HG03103 (cell line): ENCODE measurements around the gene PTPN1.
"Not testable (repeated sequence)": the region's sequence is repeated elsewhere in the genome, so short reads cannot be mapped to it uniquely, and the experiment has no call there.

Source experiments
- ATAC-seq: cut with Tn5 transposase; IDR thresholded peaks from one replicate; pipeline ENCODE4 v1.9.1; 2021; ENCODE audit warnings: low read depth; ENCODE audit not compliant: unreplicated experiment

PTPN1 gene

DNA sequence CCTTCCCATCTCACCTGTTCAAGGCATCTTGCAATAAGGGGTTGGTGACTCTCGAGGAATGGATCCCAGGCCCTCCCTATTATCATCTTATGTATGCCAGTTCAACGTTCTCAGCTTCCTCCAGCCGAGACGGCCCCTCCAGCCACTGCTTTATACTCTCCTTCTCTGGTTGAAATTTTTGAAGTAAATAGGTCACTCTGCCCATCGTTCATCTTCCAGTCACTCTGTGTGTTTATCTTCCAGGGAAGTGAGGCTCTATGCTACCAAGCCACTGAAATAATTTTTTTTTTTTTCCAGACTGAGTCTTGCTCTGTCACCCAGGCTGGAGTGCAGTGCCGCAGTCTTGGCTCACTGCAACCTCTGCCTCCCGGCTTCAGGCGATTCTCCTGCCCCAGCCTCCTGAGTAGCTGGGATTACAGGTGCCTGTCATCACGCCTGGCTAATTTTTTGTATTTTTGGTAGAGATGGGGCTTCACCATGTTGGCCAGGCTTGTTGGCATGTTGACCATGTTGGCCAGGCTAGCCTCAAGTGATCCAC lies 17.0 kb downstream of the PTPN1 start:
- no peak for ATAC-seq

DNA sequence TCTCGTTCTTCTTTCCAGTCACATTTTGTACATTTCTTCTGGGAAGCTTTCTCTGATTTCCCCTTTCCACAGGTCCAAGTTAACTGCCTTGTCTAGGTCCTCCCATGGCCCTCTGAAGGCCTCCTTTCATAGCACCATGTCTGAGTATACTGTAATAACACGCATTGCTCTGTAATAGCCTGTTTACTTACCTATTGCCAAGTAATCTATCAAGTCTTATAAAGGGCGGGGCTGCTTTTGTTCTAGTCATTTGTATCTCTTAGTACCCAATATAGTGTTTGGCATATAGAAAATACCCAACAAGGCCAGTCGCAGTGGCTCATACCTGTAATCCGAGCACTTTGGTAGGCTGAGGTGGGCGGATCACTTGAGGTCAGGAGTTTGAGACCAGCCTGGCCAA lies 17.9 kb downstream of the PTPN1 start:
- ATAC-seq: no peak

DNA sequence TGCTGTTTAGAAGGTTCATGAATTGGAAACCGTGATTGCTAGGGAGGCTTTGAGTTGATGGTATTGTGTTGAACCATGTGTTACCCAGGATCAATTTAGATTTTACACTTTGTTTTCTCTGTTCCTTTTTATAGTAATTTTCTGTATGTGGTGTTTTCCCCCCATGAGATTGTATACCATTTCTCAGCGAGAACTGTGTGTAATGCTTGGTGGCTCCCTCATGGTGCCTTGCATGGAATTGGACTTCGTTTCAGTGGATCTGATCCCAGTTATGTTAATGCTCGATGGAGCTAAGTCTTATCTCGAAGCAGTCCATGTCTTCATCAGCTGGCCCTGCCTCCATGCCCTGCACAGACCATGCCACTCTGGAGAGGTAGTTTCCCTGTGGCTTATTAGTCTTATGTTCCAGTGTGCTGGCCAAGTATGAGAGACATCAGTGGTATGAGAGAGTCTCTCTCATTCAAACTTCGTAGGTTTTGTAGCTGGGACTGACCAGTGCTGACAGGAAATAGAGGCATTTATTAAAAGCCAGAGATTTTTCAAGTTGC lies 18.7 kb downstream of the PTPN1 start:
- ATAC-seq: no peak

DNA sequence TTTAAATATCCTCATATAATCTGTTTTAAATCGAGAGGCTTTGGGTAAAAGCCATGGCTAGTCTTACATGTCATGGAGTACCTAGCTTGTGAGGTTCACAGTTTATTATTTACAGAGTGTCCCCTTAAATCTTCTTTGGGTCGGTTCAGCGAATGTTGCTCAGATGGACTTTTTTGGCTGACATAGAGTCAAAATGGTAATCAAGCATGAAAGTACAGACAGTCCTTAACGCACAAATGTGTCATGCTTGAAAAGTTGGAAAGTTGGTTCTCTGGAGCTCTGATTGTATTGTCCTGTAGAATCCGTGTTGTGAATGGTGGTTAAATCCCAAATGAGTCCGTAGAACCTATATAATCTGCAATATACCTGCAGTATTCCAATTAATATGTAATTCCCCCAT lies 22.0 kb downstream of the PTPN1 start:
- no peak for ATAC-seq

DNA sequence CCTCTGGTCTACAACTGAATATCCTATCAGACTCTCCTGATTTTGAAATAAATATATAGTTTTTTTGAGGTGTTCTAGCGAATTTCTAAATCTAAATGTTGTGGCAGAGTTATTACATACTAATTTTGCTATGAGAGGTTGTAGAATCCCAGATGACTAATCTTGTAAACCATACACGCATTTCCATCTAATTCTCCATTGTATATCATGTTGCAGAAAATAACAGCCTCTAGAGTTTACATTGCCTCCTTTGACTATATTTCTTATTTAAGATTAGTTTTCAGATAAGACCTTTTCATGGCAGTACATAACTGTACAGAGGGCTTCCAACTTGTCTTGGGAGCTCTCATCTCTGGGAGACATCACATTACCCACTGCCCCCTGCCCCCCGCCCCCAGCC lies 22.9 kb downstream of the PTPN1 start:
- ATAC-seq: no peak

DNA sequence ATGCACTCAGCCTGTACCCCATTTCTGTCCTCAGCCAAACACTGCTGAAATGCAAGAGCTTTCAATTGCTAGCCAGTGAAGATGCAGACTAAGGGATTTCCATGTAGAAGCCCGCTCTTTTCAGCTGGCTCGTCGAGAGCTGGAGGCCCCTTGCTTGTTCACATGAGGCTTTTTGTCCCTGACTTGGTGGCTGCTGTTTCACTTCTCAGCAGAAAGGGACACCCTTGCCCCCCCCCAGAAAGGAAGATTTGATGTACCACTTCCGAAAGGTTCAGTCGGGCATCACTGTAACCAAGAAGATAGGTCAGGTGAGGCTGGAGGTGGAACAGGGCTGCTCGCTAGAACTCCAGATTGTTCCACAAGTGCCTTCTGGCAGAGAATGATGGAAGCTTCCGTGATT lies 23.3 kb downstream of the PTPN1 start:
- no peak for ATAC-seq

DNA sequence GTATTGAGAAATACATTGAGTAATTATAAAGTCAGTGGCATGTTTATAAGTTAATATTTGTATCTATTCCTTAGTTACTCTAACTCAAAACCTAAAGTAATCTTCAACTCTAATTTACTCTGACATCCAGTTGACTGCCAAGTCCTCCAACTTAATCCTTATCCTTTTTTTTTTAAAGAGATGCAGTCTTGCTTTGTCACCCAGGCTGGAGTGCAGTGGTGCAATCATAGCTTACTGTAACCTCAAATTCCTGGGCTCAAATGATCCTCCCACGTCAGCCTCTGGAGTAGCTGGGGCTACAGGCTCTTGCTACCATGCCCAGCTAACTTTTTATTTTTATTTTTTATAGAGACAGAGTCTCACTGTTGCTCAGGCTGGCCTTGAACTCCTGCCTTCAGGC lies 24.4 kb downstream of the PTPN1 start:
- ATAC-seq: no peak

DNA sequence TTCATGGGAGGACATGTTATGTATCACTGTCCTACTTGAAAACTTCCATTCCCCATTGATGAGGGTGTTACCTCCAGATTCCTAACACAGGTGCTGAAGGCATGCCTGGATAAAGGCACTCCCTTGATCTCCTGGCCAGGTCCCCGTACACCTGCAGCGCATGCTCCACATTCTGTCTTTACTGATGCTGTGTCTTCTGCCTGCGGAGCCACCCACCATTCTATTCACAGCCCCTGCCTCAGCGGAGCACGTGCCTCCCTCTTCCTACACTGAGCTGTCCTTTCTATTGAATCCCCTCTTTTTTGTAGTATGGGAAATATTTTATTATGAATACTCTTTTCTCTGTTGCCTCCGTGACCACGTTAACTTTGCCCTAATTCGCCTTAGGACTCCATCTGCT lies 25.0 kb downstream of the PTPN1 start:
- no peak for ATAC-seq

DNA sequence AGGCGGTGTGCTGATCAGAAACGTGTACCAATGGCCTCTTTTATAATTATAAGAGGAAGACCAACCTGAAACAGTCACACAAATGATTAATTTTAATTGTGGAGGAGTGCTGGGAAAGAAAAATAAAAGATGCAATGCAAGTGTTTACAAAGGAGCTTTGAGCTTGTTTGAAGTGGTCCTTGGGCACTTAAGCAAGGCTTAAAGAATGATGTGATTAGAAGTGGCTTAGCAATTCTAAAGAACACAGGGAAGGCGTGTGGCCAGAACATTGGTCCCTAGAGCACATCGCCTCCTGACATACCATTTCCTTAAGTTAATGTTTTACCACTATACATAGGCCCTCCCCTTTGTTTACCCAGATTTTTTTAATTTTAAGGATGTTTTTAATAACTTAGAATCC lies 26.1 kb downstream of the PTPN1 start:
- no peak for ATAC-seq

DNA sequence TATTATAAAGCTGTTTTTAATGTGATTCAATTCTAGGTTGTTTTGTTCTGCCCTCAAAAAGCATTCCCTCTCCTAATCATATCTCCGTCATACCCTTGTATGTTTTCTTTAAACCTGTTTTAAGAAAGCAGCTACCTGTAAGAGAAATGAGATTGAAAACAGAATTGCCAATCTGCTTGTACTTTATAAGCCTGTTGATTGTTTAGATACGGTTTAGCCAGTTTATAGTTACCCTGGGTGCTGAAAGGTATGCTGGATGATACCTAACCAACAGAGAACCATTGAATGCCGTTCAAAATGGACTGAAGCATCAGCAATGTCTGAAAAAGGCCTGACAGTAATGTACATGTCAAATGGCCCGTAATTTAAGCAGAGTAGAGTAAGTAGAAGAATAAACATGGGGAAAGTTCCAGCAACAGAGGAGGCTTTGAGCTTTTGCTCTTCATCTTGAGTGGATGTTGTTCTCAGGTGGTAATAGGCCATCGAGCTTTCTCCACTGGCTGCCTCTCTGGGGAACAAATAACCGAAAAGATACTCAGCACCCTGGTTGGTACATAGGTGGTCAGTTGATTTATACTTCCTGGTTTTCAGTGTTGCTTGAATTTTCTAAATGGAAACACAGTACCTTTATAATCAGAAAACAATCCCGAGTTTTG lies 27.5 kb downstream of the PTPN1 start:
- no peak for ATAC-seq

DNA sequence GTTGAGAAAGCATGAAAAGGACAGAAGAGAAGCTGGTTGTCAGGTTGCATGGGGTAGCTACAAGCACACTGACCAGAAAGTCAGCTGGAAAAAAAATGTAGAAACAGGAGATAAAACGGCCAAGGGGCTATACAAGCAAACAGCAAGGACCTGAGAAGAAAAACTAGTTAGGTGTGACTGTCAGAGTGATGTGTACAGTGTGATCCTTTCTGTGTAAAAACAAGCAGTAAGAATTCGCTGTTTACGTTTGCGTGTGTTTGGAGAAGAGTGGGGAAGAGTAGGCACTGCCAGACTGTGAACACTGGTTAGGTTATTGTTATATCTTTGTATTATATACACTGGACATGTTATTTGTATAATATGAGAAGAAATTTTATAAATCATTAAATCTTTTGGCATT lies 28.1 kb downstream of the PTPN1 start:
- no peak for ATAC-seq

DNA sequence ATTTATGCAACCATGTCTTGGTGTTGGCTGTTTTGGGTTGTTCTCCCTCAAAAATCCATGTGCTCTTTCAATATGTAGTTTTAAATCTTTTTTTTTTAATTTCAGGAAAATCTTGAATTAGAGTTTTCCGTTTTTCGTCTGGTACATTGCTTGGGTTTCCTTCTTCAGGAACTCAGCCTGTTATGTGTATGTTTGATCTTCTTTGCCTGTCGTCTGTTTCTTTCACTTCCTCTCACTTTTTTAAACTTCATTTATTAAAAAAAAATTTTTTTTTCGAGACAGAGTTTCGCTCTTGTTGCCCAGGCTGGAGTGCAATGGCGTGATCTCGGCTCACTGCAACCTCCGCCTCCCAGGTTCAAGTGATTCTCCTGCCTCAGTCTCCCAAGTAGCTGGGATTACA lies 29.6 kb downstream of the PTPN1 start:
- not testable (repeated sequence) for ATAC-seq

DNA sequence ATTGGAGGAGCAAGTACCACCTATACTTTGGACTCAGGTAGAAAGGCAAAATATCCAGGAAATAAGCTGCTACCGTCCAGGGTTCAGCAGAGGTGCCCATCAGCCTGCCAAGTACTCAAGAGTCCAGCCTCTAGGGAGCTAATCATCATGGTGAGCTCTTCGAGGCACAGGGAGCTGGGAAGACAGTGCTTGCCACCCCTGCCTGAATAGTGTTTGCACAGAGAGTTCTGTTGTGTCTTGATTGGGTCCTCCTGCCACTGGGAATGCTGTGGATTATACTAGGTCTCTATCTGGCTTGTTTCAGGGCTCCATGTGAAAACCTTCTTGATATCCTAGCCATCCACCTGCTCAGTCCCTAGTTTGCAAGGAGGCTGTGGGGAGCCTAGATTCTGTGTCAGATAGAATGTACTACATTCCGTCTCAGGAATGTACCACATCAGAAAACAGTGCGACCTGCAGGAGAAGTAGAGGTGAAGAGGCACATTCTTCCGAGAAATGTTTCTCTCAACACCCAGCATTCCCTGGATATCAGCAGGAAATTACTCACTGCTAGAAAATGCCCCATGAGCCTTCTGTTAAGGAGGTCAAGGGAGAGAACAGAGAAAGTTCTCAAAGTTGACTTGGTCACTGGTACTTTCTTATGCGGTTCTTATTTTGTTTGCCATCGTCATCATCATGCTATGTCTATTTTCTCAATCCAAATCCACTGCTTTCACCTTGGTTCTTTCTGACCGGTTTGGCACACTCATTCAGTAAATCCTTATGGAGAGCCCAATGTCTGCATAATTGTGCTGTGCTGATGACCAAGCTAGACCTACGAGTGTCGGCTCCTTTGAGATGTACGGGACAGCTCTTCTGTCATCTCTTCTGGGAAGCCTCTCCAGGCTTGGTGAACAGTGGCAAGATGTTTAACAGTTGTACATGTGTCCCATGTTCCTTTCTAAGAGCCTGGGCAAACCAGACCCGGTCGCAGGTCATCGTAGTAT lies 30.7 kb downstream of the PTPN1 start:
- no peak for ATAC-seq

DNA sequence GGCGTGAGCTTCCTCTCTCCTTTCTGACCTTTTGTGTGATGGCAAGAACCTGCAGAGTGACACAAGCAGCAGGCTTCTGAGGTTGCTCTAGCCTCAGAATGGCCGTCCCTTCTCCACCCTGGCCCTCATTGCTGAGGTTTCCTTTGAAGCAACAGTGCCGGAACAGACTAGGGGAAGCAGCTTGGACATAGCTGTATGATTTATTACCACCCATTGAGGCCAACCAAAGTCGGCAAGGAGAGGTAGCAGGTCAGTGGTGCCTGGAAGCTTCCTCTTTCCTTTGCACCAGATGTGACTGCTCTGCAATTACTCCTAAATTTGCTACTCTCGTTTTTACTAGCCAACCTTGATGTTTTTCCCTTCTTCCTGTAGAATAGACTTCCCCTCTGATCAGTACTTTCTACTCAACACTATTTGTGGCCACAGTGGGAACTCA lies 31.4 kb downstream of the PTPN1 start:
- no peak for ATAC-seq

DNA sequence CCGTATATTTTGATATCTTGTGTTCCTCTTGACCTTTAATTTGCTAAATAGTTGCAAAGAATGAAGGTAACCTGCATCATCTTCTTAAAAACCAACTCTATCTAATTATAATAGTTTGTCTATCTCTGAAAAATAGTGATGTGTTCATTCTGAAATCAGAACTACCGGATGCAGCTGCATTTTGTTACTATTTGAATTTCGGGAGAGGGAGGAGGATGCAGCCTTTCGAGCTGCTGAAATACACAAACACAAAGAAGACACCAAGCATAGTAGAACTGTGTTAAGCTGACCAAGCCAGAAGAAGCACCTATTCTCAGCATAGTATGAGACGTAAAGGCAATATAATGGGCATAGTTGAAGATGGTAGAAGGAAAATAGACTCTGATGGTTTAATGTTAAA lies 33.1 kb downstream of the PTPN1 start:
- no peak for ATAC-seq

DNA sequence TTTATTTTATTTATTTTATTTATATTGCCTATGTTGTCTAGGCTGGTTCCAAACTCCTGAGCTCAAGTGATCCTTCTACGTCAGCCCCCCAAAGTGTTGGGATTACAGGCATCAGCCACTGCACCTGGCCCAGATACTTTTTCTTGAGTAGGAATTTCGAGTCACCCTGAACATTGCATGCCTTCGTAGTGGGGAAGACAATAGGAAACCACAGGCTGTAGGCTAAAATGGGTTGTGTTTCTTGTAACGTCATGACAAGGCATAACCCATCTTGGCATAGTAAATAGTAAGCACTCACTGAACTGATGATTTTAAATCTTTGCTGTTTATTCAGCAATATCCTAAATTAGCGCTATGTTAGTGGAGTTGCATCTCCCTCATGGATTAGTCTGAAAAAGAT lies 34.9 kb downstream of the PTPN1 start:
- ATAC-seq: no peak

DNA sequence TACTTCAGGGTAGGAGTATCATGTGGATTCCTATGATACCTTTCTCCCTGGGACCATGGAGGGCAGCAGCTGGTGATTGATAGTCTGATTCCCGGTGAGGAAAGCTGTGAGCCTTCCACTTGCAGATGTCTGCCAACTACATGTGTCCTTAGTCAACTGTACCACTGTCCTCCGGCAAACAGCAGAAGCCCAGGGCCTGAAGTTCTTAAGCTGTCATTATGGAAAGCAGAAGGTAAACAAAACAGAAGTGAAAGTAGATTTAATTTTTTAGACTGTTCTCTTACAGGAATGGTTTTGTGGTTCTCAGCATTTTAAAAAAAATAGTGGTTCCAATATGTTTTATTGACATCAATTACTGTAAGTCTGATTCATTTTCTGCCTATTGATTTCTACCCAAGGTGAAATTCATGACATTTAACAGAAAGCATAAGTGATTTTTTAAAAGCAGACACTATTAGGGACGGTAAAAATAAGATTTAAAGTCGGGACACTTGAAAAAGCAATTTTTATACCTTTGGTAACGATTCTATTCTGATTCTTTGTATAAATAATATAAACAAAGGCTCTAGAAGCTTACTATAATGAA lies 36.6 kb downstream of the PTPN1 start:
- ATAC-seq: no peak

DNA sequence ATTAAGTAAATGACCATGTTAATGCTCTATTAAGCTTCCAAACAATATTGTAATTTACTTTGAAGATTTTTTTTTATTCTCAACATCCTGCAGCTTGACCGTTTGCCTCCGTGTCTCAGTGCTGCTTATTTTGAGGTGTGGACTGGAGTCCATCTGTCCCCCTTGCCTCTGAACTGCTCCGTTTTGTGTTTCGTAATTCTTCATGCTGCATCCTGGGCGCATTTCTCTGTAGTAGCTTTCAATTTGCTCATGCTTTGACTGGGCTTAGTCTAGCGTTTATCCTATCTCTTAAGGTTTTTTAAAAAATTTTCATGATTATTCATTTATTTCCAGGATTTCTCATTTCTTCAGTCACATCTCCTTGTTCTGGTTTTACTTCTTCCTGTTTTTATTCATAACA lies 37.8 kb downstream of the PTPN1 start:
- no peak for ATAC-seq

DNA sequence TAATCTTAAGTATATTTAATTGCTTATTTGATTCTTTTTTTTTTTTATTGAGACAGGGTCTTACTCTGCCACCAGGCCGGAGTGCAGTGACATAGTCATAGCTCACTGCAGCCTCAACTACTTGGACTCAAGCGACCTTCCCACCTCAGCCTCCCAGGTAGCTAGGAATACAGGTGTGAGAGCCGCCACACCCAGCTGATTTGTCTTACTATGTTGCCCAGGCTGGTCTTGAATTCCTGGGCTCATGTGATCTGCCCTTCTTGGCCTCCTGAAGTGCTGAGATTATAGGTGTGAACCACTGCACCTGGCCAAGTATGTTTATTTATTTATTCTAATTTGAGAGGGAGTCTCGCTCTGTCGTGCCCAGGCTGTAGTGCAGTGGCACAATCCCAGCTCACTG lies 38.2 kb downstream of the PTPN1 start:
- no peak for ATAC-seq

DNA sequence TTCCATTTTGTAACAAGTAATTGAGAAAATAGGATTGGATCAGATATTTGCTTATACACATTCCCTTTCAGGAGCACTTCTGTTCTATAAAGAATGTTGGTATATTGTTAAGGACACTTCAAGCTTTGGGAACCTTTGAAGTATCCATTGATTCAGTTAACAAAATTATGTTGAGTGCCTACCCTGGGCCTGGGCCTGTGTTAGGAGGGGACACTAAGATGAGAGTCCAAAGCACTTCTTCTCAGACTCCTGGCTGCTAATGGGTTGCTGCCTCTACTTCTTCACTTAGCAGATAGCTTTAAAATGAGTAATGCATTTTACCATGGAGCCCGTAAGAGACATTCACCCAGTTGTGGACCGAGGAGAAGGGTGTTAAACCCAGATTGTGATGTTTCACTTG lies 40.3 kb downstream of the PTPN1 start:
- no peak for ATAC-seq

DNA sequence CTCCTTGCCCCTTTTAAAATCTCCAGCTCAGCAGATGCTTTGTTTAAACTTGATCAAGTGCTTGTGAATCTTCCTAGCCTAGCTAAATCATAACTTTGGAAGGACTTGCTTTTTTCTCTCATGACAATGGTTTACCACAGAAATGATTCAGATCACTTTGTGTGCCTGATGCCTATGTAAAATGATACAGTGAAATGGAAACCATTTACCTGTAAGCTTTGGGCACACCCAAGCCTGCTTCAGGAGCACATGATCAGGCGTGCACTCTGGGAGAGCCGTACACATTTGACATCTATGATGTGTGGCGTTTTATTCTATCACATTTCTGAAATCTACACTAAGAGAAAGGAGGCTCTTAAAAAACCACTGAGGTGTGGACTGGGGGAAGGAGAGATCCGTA lies 41.1 kb downstream of the PTPN1 start:
- ATAC-seq: no peak
